Loucy (cell line): Measurements from ENCODE around the gene ASTN2.

Experiments used
- H2AFZ ChIP-seq: fragments of 200-600 bp; sonication (generic); 2 replicates; pipeline ENCODE4 v1.6.0; 2016; ENCODE audit warnings: antibody characterized with exemption, mild to moderate bottlenecking, low read length, moderate library complexity
- H3F3A ChIP-seq: fragments of 200-600 bp; 2 replicates; pipeline ENCODE4 v1.6.0; 2016; ENCODE audit warnings: antibody characterized with exemption, low read depth, mild to moderate bottlenecking
- H3K27me3 ChIP-seq: fragments of 200-600 bp; sonication (generic); 2 replicates; pipeline ENCODE4 v1.6.1; 2014; ENCODE audit warnings: low read length, mild to moderate bottlenecking; ENCODE audit not compliant: insufficient read depth, poor library complexity, severe bottlenecking
- H3K36me3 ChIP-seq: fragments of 200-600 bp; sonication (generic); 2 replicates; pipeline ENCODE4 v1.6.1; 2016; ENCODE audit warnings: low read length; ENCODE audit not compliant: insufficient read depth
- H3K4me1 ChIP-seq: fragments of 200-600 bp; sonication (generic); 2 replicates; pipeline ENCODE4 v1.5.1; 2014; ENCODE audit warnings: low read length, mild to moderate bottlenecking; ENCODE audit not compliant: insufficient read depth, poor library complexity, severe bottlenecking
- H3K4me2 ChIP-seq: fragments of 200-600 bp; sonication (generic); 2 replicates; pipeline ENCODE4 v1.6.0; 2014; ENCODE audit warnings: antibody characterized with exemption, low read length, low read depth, mild to moderate bottlenecking; ENCODE audit not compliant: poor library complexity, severe bottlenecking
- H3K4me3 ChIP-seq: fragments of 200-600 bp; sonication (generic); 2 replicates; pipeline ENCODE4 v1.5.1; 2014; ENCODE audit warnings: low read length, mild to moderate bottlenecking, mixed read lengths; ENCODE audit not compliant: poor library complexity, severe bottlenecking
- H3K79me2 ChIP-seq: fragments of 200-600 bp; sonication (generic); 2 replicates; pipeline ENCODE4 v1.6.1; 2014; ENCODE audit warnings: low read length; ENCODE audit not compliant: insufficient read depth
- H3K9ac ChIP-seq: fragments of 200-600 bp; sonication (generic); 2 replicates; pipeline ENCODE4 v1.6.0; 2014; ENCODE audit warnings: mild to moderate bottlenecking, low read depth, low read length, moderate library complexity; ENCODE audit not compliant: poor library complexity, severe bottlenecking
- H3K9me2 ChIP-seq: fragments of 200-600 bp; sonication (generic); replicated peaks from 2 replicates; pipeline ENCODE4 v1.6.1; 2016; ENCODE audit warnings: low read depth, low read length, mixed read lengths
- H3K9me3 ChIP-seq: fragments of 200-600 bp; sonication (generic); 2 replicates; pipeline ENCODE4 v1.6.1; 2014; ENCODE audit warnings: mild to moderate bottlenecking, antibody characterized with exemption, low read length, low read depth; ENCODE audit not compliant: insufficient read depth
- H4K20me1 ChIP-seq: fragments of 200-600 bp; sonication (generic); 2 replicates; pipeline ENCODE4 v1.6.0; 2014; ENCODE audit warnings: antibody characterized with exemption, low read length, mild to moderate bottlenecking; ENCODE audit not compliant: insufficient read depth, poor library complexity, severe bottlenecking
- CTCF ChIP-seq: fragments of 200-600 bp; sonication (generic); conservative IDR thresholded peaks from 2 replicates; pipeline ENCODE4 v1.5.1; 2014; ENCODE audit warnings: mild to moderate bottlenecking, antibody characterized with exemption, low read length
- EZH2phosphoT487 ChIP-seq: fragments of 200-600 bp; IDR thresholded peaks from 2 replicates; pipeline ENCODE4 v1.6.1; 2018; ENCODE audit warnings: antibody characterized with exemption, mild to moderate bottlenecking, moderate library complexity, borderline replicate concordance

The ASTN2 gene

GRCh38 chr9:117460743-117461142 is 45.9 kb upstream of the ASTN2 start:
- H3K27me3 ChIP-seq = no peaks in the 10 kb centered on the region
- H3K4me3 ChIP-seq = no peak overlapping the region
- TF ChIP-seq EZH2phosphoT487 = no peak
- TF ChIP-seq CTCF = no peak

GRCh38 chr9:117459913-117460312 is 45.1 kb upstream of the ASTN2 start:
- Histone ChIP-seq H3K4me2 (no peak overlapping the region), H2AFZ (no peak overlapping the region), H3F3A (no peaks in the 10 kb centered on the region), H3K79me2 (no peaks in the 10 kb centered on the region), H3K27me3 (no peaks in the 10 kb centered on the region), H3K4me3 (no peak overlapping the region), H3K9me2 (no peaks in the 10 kb centered on the region), H3K36me3 (no peaks in the 10 kb centered on the region), H4K20me1 (no peaks in the 10 kb centered on the region), H3K4me1 (no peaks in the 10 kb centered on the region), H3K9me3 (no peaks in the 10 kb centered on the region), H3K9ac (no peak overlapping the region)
- TF ChIP-seq CTCF (no peak), EZH2phosphoT487 (no peak)

More at GRCh38 chr9:117460743-117461142, 45.9 kb upstream of the ASTN2 start:
- Histone ChIP-seq H4K20me1 (no peaks in the 10 kb centered on the region), H3K9ac (no peak overlapping the region), H3K9me3 (no peaks in the 10 kb centered on the region), H2AFZ (no peak overlapping the region), H3K36me3 (no peaks in the 10 kb centered on the region), H3K79me2 (no peaks in the 10 kb centered on the region), H3K4me2 (no peak overlapping the region), H3F3A (no peaks in the 10 kb centered on the region), H3K9me2 (no peaks in the 10 kb centered on the region), H3K4me1 (no peaks in the 10 kb centered on the region)

GRCh38 chr9:117458066-117458465 is 43.2 kb upstream of the ASTN2 start:
- H3K9me3 ChIP-seq = no peaks in the 10 kb centered on the region
- no peaks in the 10 kb centered on the region for H3K4me1 ChIP-seq
- H3K4me2 ChIP-seq = no peak overlapping the region
- H3K79me2 ChIP-seq = no peaks in the 10 kb centered on the region
- H3K27me3 ChIP-seq = no peaks in the 10 kb centered on the region
- no peaks in the 10 kb centered on the region for H3K9me2 ChIP-seq
- H3K9ac ChIP-seq = no peak overlapping the region
- H3K4me3 ChIP-seq = no peak overlapping the region
- no peaks in the 10 kb centered on the region for H4K20me1 ChIP-seq
- no peak overlapping the region for H2AFZ ChIP-seq
- no peak for TF ChIP-seq CTCF
- no peak for TF ChIP-seq EZH2phosphoT487
- no peaks in the 10 kb centered on the region for H3F3A ChIP-seq
- H3K36me3 ChIP-seq = no peaks in the 10 kb centered on the region
